Embryonic facial prominence (tissue), 1 donor: ENCODE data around the gene LRRTM4.
"Not testable (repeated sequence)": the region's sequence is repeated elsewhere in the genome, so short reads cannot be mapped to it uniquely, and the experiment has no call there.

Experiments used
- DNase-seq: peaks from one replicate; pipeline ENCODE4 v3.0.0-alpha.2; 2016; ENCODE audit errors: extremely low spot score

LRRTM4 gene

GRCh38 chr2:76745605-76746004, 776.6 kb downstream of the LRRTM4 start:
- DNase-seq, result no peak

- no peak for DNase-seq
Observed at GRCh38 chr2:76737607-76738006, 784.6 kb downstream of the LRRTM4 start.

- no peak for DNase-seq
Observed at GRCh38 chr2:76733736-76734135, 788.4 kb downstream of the LRRTM4 start.

GRCh38 chr2:76731157-76731556, 791.0 kb downstream of the LRRTM4 start:
- no peak for DNase-seq

- no peak for DNase-seq
Observed at GRCh38 chr2:76730021-76730420, 792.2 kb downstream of the LRRTM4 start.

GRCh38 chr2:76721226-76721625, 801.0 kb downstream of the LRRTM4 start:
- no peak for DNase-seq

GRCh38 chr2:76713312-76713711, 808.9 kb downstream of the LRRTM4 start:
- no peak for DNase-seq

GRCh38 chr2:76711490-76711889, 810.7 kb downstream of the LRRTM4 start:
- no peak for DNase-seq

- DNase-seq, result no peak
Observed at GRCh38 chr2:76700894-76701293, 821.3 kb downstream of the LRRTM4 start.

GRCh38 chr2:76697998-76698713, 824.0 kb downstream of the LRRTM4 start:
- DNase-seq, result not testable (repeated sequence)
